Liver (tissue), 9 donors: ENCODE measurements around the gene LMCD1. TPM values are rescaled to one million over a fixed set of nuclear protein-coding genes. Genes with fewer than 3 reads are reported as not detected.

Experiments used
- DNase-seq: peaks from one replicate; pipeline ENCODE4 v3.0.0-alpha.2; 2017; ENCODE audit warnings: low spot score
- H3K27ac ChIP-seq, 2 donors: one replicate each; pipeline ENCODE4 v1.7.0; 2013; ENCODE audit warnings: inconsistent platforms in 2 of 2, low read length in 2 of 2, control low read depth in 1 of 2, low read depth in 1 of 2, mild to moderate bottlenecking in 1 of 2
- H3K27me3 ChIP-seq, 4 donors: one replicate each; pipeline versions ENCODE4 v1.6.1 to v1.7.0; 2013; ENCODE audit warnings: low read length in 3 of 4, inconsistent platforms in 1 of 4, mild to moderate bottlenecking in 1 of 4, moderate library complexity in 1 of 4; ENCODE audit not compliant: control insufficient read depth in 4 of 4, insufficient read depth in 4 of 4
- H3K36me3 ChIP-seq, 4 donors: one replicate each; pipeline versions ENCODE4 v1.6.1 to v1.7.0; 2013; ENCODE audit warnings: low read length in 3 of 4, mild to moderate bottlenecking in 3 of 4, low read depth in 1 of 4, moderate library complexity in 1 of 4; ENCODE audit not compliant: control insufficient read depth in 4 of 4, insufficient read depth in 3 of 4
- H3K4me1 ChIP-seq, 4 donors: one replicate each; pipeline versions ENCODE4 v1.6.1 to v1.7.0; 2013; ENCODE audit warnings: low read length in 3 of 4, mild to moderate bottlenecking in 3 of 4, moderate library complexity in 1 of 4; ENCODE audit not compliant: control insufficient read depth in 4 of 4, insufficient read depth in 4 of 4
- H3K4me3 ChIP-seq, 3 donors: one replicate each; pipeline versions ENCODE4 v1.6.1 to v1.7.0; 2013; ENCODE audit warnings: low read length in 3 of 3, control low read depth in 1 of 3, low read depth in 1 of 3, mild to moderate bottlenecking in 1 of 3
- H3K9ac ChIP-seq, 2 donors: one replicate each; pipeline ENCODE4 v1.7.0; 2013; ENCODE audit warnings: low read length in 2 of 2, mild to moderate bottlenecking in 2 of 2, moderate library complexity in 2 of 2, control low read depth in 1 of 2, low read depth in 1 of 2
- H3K9me3 ChIP-seq, 4 donors: one replicate each; pipeline versions ENCODE4 v1.6.1 to v1.7.0; 2013; ENCODE audit warnings: low read length in 3 of 4; ENCODE audit not compliant: control insufficient read depth in 4 of 4
- EGR1 ChIP-seq, 2 donors: IDR thresholded peaks; 2 replicates each; pipeline ENCODE4 v1.6.1; 2016 to 2018; ENCODE audit warnings: antibody characterized with exemption in 2 of 2, low read depth in 2 of 2
- FOXA1 ChIP-seq: IDR thresholded peaks from 2 replicates; pipeline ENCODE4 v1.6.1; 2016; ENCODE audit warnings: antibody characterized with exemption
- FOXA2 ChIP-seq: IDR thresholded peaks from 2 replicates; pipeline ENCODE4 v1.6.1; 2016; ENCODE audit warnings: antibody characterized with exemption
- JUND ChIP-seq, 2 donors: IDR thresholded peaks; 2 replicates each; pipeline ENCODE4 v1.6.1; 2016; ENCODE audit warnings: antibody characterized with exemption in 2 of 2
- NR2F2 ChIP-seq: IDR thresholded peaks from 2 replicates; pipeline ENCODE4 v1.6.1; 2016; ENCODE audit warnings: antibody characterized with exemption
- RAD21 ChIP-seq, 2 donors: IDR thresholded peaks; 2 replicates each; pipeline ENCODE4 v1.6.1; 2016; ENCODE audit warnings: antibody characterized with exemption in 2 of 2, mild to moderate bottlenecking in 2 of 2
- RXRA ChIP-seq, 2 donors: IDR thresholded peaks; 2 replicates each; pipeline ENCODE4 v1.6.1; 2017 to 2018; ENCODE audit warnings: antibody characterized with exemption in 2 of 2, mild to moderate bottlenecking in 1 of 2
- SP1 ChIP-seq: IDR thresholded peaks from 2 replicates; pipeline ENCODE4 v1.6.1; 2018; ENCODE audit warnings: antibody characterized with exemption, mild to moderate bottlenecking
- TAF1 ChIP-seq: conservative IDR thresholded peaks from 2 replicates; pipeline ENCODE4 v1.6.1; 2016; ENCODE audit warnings: antibody characterized with exemption, mild to moderate bottlenecking
- YY1 ChIP-seq: IDR thresholded peaks from 2 replicates; pipeline ENCODE4 v1.6.1; 2016; ENCODE audit warnings: antibody characterized with exemption, mild to moderate bottlenecking
- WGBS: extraction: QIAGEN DNeasy Blood & Tissue Kit; methylation state at CpG from one replicate; pipeline ENCODE4 v1.1.7; 2013; 5-methylcytosine and 5-hydroxymethylcytosine counted together
- polyA plus RNA-seq, 2 donors: library from polyadenylated mRNA; stranded (reverse) in 1 of 2; unstranded in 1 of 2; fragments of 200-250 nt in 1 of 2; fragments of >200 nt in 1 of 2; fragmentation: Nextera tagmentation in 1 of 2; extraction: Ambion mirVana in 1 of 2; gene quantifications; one replicate each; pipeline versions ENCODE4 v1.2.1 to v1.2.3, GENCODE V29; 2013 to 2015
- total RNA-seq, 2 donors: library from RNA; depleted of rRNA; stranded (reverse); fragments of >200 nt; gene quantifications; one replicate each; pipeline ENCODE4 v1.2.3, GENCODE V29; 2014
- TF ChIP-seq, protein P1 (sequence below): IDR thresholded peaks from 2 replicates; pipeline ENCODE4 v1.6.1; 2016; ENCODE audit warnings: antibody characterized with exemption
- TF ChIP-seq, protein P2 (sequence below): fragments of 150-350 bp; IDR thresholded peaks from 2 replicates; pipeline ENCODE4 v1.5.1; 2017; ENCODE audit warnings: improper control_type of control experiment, low read depth, low read length; ENCODE audit not compliant: missing input control
- TF ChIP-seq, protein P3 (sequence below): IDR thresholded peaks from 2 replicates; pipeline ENCODE4 v1.6.1; 2016; ENCODE audit warnings: antibody characterized with exemption
- donor health status: healthy.
- donor health status: healthy.
- donor health status: healthy.
- donor health status: healthy.
- donor health status: healthy.

The LMCD1 gene
- total and polyA plus RNA-seq, 4 donors: 3.1 to 8.3 (median 6.0) TPM

DNA sequence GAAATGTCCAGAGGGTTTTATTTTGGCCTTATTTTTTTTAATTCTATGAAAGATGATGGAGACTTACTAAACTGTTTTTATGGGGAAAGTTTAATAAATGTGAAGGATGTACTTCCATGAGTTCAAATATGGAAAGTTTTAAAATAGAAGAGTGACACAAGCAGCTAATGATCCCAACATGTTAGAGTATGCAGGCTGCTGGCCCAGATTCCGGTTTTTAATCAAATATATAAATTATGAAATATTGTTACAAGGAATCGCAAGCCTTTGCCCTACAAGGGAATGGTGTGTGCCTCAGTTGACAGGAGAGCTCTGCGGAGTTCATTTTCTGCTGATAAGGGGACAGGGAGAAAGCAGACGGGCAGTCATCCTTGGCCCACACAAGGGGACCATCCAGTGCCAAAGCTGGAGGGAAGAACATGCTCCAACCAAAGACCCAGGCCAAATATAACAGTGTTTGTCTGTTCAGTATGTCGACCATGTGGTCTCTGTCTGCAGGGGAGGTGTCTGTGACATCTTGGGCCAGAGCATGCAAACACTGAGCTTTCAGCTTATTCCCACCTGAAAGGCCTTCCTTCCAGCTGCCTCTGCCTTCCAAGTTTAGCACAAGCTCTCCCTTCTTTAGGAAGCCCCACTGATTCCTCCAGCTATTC lies 73.2 kb downstream of the LMCD1 start:
- DNase-seq: no peak
- Histone ChIP-seq H3K27me3 (no peaks in the 10 kb centered on the region), H3K36me3 (no peaks in the 10 kb centered on the region), H3K9me3 (no peaks in the 10 kb centered on the region), H3K27ac (no peak overlapping the region), H3K4me3 (no peak overlapping the region), H3K4me1 (no peaks in the 10 kb centered on the region), H3K9ac (no peak overlapping the region)
- no peak for TF ChIP-seq FOXA2
- TF ChIP-seq, protein P1, sequence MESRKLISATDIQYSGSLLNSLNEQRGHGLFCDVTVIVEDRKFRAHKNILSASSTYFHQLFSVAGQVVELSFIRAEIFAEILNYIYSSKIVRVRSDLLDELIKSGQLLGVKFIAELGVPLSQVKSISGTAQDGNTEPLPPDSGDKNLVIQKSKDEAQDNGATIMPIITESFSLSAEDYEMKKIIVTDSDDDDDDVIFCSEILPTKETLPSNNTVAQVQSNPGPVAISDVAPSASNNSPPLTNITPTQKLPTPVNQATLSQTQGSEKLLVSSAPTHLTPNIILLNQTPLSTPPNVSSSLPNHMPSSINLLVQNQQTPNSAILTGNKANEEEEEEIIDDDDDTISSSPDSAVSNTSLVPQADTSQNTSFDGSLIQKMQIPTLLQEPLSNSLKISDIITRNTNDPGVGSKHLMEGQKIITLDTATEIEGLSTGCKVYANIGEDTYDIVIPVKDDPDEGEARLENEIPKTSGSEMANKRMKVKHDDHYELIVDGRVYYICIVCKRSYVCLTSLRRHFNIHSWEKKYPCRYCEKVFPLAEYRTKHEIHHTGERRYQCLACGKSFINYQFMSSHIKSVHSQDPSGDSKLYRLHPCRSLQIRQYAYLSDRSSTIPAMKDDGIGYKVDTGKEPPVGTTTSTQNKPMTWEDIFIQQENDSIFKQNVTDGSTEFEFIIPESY: no peak
- TF ChIP-seq EGR1 (IDR thresholded peaks at IDR 0.05; ENCODE audit: low read depth in 2 of 2): no peak
- no peak for TF ChIP-seq RXRA (IDR thresholded peaks at IDR 0.05)
- 86% methylated on average over 5 of the region's 5 CpGs for WGBS

DNA sequence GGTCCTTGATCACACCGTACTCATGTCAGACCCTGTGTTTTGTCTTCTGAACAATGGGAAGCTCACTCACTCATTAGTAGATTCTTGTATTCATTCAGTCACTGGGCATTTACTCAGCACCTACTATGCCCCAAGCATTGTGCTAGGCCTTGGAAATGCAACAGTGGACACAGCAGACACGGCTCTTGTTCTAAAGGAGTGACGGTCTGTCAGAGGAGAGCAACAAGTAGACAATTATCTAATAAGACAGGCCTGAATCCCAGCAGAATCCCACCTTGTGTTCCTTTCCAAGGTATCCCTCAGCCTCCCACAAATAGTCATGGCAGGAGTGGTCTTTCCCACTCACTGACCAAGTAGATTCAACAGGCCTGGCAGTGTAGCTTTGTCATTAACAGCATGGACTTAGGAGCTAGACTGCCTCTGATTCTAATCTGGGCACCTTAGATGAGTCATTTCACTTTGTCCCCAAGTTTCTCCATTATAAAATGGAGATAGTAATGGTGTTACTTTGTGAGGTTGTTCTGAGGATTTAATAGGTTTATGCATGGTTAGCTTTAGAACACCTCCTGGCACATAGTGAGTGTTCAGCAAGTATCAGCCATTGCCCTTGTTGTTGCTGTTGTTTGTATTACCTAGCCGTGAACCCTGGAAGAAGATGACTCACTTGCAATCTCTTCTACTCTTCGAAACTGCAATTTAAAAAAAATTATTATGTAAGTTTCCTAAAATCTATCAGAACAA lies 73.9 kb downstream of the LMCD1 start:
- WGBS: 93% methylated on average over 5 of the region's 5 CpGs
- no peak overlapping the region for H3K9ac ChIP-seq
- no peaks in the 10 kb centered on the region for H3K27me3 ChIP-seq
- TF ChIP-seq FOXA1 (no peak), SP1 (no peak), EGR1 (IDR thresholded peaks at IDR 0.05; ENCODE audit: low read depth in 2 of 2) (no peak), JUND (IDR thresholded peaks at IDR 0.05) (no peak), TAF1 (no peak), NR2F2 (no peak), YY1 (no peak), RAD21 (IDR thresholded peaks at IDR 0.05) (no peak), FOXA2 (no peak), RXRA (IDR thresholded peaks at IDR 0.05) (no peak)
- TF ChIP-seq, protein P1: no peak
- TF ChIP-seq, protein P2, sequence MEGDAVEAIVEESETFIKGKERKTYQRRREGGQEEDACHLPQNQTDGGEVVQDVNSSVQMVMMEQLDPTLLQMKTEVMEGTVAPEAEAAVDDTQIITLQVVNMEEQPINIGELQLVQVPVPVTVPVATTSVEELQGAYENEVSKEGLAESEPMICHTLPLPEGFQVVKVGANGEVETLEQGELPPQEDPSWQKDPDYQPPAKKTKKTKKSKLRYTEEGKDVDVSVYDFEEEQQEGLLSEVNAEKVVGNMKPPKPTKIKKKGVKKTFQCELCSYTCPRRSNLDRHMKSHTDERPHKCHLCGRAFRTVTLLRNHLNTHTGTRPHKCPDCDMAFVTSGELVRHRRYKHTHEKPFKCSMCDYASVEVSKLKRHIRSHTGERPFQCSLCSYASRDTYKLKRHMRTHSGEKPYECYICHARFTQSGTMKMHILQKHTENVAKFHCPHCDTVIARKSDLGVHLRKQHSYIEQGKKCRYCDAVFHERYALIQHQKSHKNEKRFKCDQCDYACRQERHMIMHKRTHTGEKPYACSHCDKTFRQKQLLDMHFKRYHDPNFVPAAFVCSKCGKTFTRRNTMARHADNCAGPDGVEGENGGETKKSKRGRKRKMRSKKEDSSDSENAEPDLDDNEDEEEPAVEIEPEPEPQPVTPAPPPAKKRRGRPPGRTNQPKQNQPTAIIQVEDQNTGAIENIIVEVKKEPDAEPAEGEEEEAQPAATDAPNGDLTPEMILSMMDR: no peak
- TF ChIP-seq, protein P3, sequence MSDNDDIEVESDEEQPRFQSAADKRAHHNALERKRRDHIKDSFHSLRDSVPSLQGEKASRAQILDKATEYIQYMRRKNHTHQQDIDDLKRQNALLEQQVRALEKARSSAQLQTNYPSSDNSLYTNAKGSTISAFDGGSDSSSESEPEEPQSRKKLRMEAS: no peak
- H3K4me1 ChIP-seq: no peaks in the 10 kb centered on the region
- no peak overlapping the region for H3K4me3 ChIP-seq
- no peak for DNase-seq
- H3K27ac ChIP-seq: no peak overlapping the region
- no peaks in the 10 kb centered on the region for H3K9me3 ChIP-seq
- H3K36me3 ChIP-seq: no peaks in the 10 kb centered on the region
